ENCODE measurements around the gene NFATC3.

GRCh38 chr16:68096491-68096890 is 11.3 kb downstream of the NFATC3 start:
- TF ChIP-seq, protein P1, sequence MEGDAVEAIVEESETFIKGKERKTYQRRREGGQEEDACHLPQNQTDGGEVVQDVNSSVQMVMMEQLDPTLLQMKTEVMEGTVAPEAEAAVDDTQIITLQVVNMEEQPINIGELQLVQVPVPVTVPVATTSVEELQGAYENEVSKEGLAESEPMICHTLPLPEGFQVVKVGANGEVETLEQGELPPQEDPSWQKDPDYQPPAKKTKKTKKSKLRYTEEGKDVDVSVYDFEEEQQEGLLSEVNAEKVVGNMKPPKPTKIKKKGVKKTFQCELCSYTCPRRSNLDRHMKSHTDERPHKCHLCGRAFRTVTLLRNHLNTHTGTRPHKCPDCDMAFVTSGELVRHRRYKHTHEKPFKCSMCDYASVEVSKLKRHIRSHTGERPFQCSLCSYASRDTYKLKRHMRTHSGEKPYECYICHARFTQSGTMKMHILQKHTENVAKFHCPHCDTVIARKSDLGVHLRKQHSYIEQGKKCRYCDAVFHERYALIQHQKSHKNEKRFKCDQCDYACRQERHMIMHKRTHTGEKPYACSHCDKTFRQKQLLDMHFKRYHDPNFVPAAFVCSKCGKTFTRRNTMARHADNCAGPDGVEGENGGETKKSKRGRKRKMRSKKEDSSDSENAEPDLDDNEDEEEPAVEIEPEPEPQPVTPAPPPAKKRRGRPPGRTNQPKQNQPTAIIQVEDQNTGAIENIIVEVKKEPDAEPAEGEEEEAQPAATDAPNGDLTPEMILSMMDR (IDR thresholded peaks at IDR 0.05) = no peak
- no peak for TF ChIP-seq EP300 (IDR thresholded peaks at IDR 0.05)
